K562 (cell line): ENCODE results near the gene WDHD1. TPM values are rescaled to one million over a fixed set of nuclear protein-coding genes. Genes with fewer than 3 reads are reported as not detected.

Experiments
- ATAC-seq: fragments of 200-7000 bp; cut with Tn5 transposase; 3 replicates; pipeline ENCODE4 v1.9.1; 2020; ENCODE audit warnings: moderate library complexity
- BruUV-seq: library from RNA; stranded (reverse); fragments of 400-500 nt; replicated peaks from 2 replicates; lab custom pipeline; 2021; lab: Mats Ljungman, UMichigan
- CTCF ChIA-PET: fragments of 300-600 bp; formaldehyde crosslinking; extraction: SDS; loops from one replicate; lab custom pipeline; 2021; ENCODE audit warnings: low intra/inter-chr PET ratio; lab: Yijun Ruan, JAX
- POLR2A ChIA-PET: fragments of 300-600, 350-650 bp; sonication (Branson Sonifier 250); formaldehyde crosslinking; extraction: SDS; loops from one replicate; lab custom pipeline; 2021; ENCODE audit warnings: antibody characterized with exemption, inconsistent platforms; lab: Yijun Ruan, JAX
- DNase-seq, 4 experiments: peaks; one replicate each; pipeline versions ENCODE4 v3.0.0 to v3.0.0-alpha.2; 2011 to 2018; ENCODE audit warnings: low spot score in 3 of 4, mixed read lengths in 3 of 4; ENCODE audit errors: extremely low read depth in 1 of 4
- FAIRE-seq: peaks from 2 replicates; lab custom pipeline; 2011; peaks lifted over from hg19 to GRCh38; lab: Jason Lieb, UNC
- H2AFZ ChIP-seq: 2 replicates; pipeline ENCODE4 v1.6.0; 2011; ENCODE audit warnings: low read depth, low read length, control low read depth, inconsistent platforms
- H3K27ac ChIP-seq: fragments of 200-600 bp; 3 replicates; pipeline ENCODE4 v1.8.0; 2011; ENCODE audit warnings: low read depth, mild to moderate bottlenecking, control low read depth, inconsistent platforms, low read length, moderate library complexity, mixed read lengths; ENCODE audit errors: extremely low read depth
- H3K27me3 ChIP-seq, 2 experiments: fragments of 300-600 bp in 1 of 2; 2 replicates in 1 of 2; 3 replicates in 1 of 2; pipeline versions ENCODE4 v1.6.0 to v1.8.0; 2011; ENCODE audit warnings: inconsistent platforms in 2 of 2, low read length in 2 of 2, mild to moderate bottlenecking in 1 of 2, mixed read lengths in 1 of 2, moderate library complexity in 1 of 2; ENCODE audit not compliant: control insufficient read depth in 2 of 2, insufficient read depth in 2 of 2
- H3K36me3 ChIP-seq: fragments of 300-600 bp; 3 replicates; pipeline ENCODE4 v1.8.0; 2011; ENCODE audit warnings: mild to moderate bottlenecking, low read length, inconsistent platforms; ENCODE audit not compliant: control insufficient read depth, insufficient read depth
- H3K4me1 ChIP-seq, 2 experiments: fragments of 200-600 bp in 1 of 2; replicated peaks in 1 of 2; 2 replicates in 1 of 2; 3 replicates in 1 of 2; pipeline versions ENCODE4 v1.5.1 to v1.8.0; 2011; ENCODE audit warnings: inconsistent platforms in 2 of 2, low read length in 2 of 2, mild to moderate bottlenecking in 1 of 2, mixed read lengths in 1 of 2, moderate library complexity in 1 of 2; ENCODE audit not compliant: control insufficient read depth in 2 of 2, insufficient read depth in 2 of 2
- H3K4me2 ChIP-seq: 2 replicates; pipeline ENCODE4 v1.6.1; 2011; ENCODE audit warnings: low read length, control low read depth, inconsistent platforms, mixed read lengths; ENCODE audit not compliant: insufficient read depth
- H3K4me3 ChIP-seq: fragments of 200-600 bp; sonication (generic), shearing (Covaris generic); 2 replicates; pipeline ENCODE4 v1.5.1; 2016; ENCODE audit warnings: control low read depth, inconsistent platforms
- H3K79me2 ChIP-seq: fragments of 200-600 bp; 3 replicates; pipeline ENCODE4 v1.8.0; 2011; ENCODE audit warnings: low read length, inconsistent platforms; ENCODE audit not compliant: control insufficient read depth, insufficient read depth
- H3K9ac ChIP-seq, 2 experiments: 2 replicates each; pipeline versions ENCODE4 v1.6.0 to v1.6.1; 2011; ENCODE audit warnings: low read depth in 2 of 2, low read length in 2 of 2, control low read depth in 1 of 2, inconsistent platforms in 1 of 2, mild to moderate bottlenecking in 1 of 2, mixed read lengths in 1 of 2; ENCODE audit not compliant: insufficient read depth in 1 of 2
- H3K9me1 ChIP-seq: one replicate; pipeline ENCODE4 v1.6.0; 2011; ENCODE audit warnings: inconsistent platforms, mild to moderate bottlenecking, low read length, moderate library complexity; ENCODE audit not compliant: control insufficient read depth, insufficient read depth
- H3K9me3 ChIP-seq: replicated peaks from 2 replicates; pipeline ENCODE4 v1.5.1; 2011; ENCODE audit warnings: low read depth, low read length, inconsistent platforms; ENCODE audit not compliant: control insufficient read depth, insufficient read depth
- H4K20me1 ChIP-seq: replicated peaks from 2 replicates; pipeline ENCODE4 v1.6.1; 2011; ENCODE audit warnings: low read length, inconsistent platforms, mixed read lengths; ENCODE audit not compliant: control insufficient read depth, insufficient read depth
- FOSL1 ChIP-seq: fragments of 200-800 bp; sonication (Bioruptor generic); conservative IDR thresholded peaks from 2 replicates; pipeline ENCODE4 v1.6.1; 2016; ENCODE audit warnings: missing genetic modification characterization, missing compliant biosample characterization
- FOXO4 ChIP-seq: fragments of 450-650 bp; formaldehyde crosslinking; IDR thresholded peaks from 2 replicates; pipeline ENCODE4 v1.4.0; 2020; ENCODE audit warnings: mild to moderate bottlenecking, moderate library complexity
- KAT7 ChIP-seq: sonication (generic); formaldehyde crosslinking; IDR thresholded peaks from 2 replicates; pipeline ENCODE4 v1.8.0; 2022; ENCODE audit warnings: missing genetic modification reagents, mild to moderate bottlenecking, borderline replicate concordance
- KDM1A ChIP-seq, 2 experiments: fragments of 450-650 bp; IDR thresholded peaks; 2 replicates each; pipeline ENCODE4 v1.6.1; 2016; ENCODE audit warnings: mild to moderate bottlenecking in 2 of 2
- KDM2B ChIP-seq: fragments of 250-450 bp; sonication (Bioruptor Pico); IDR thresholded peaks from 2 replicates; pipeline ENCODE4 v1.8.0; 2021; ENCODE audit warnings: mild to moderate bottlenecking, moderate library complexity
- NEUROD1 ChIP-seq: fragments of 150-350 bp; IDR thresholded peaks from 2 replicates; pipeline ENCODE4 v1.6.1; 2014; ENCODE audit warnings: borderline replicate concordance, low read length, low read depth; ENCODE audit not compliant: partially characterized antibody
- RBM25 ChIP-seq: fragments of 200-400 bp; formaldehyde crosslinking; IDR thresholded peaks from 2 replicates; pipeline ENCODE4 v1.6.1; 2018; ENCODE audit warnings: low read length, low read depth, moderate library complexity; ENCODE audit not compliant: severe bottlenecking
- SMARCA5 ChIP-seq: fragments of 450-650 bp; IDR thresholded peaks from 2 replicates; pipeline ENCODE4 v1.6.1; 2016
- ZNF121 ChIP-seq: sonication (generic); formaldehyde crosslinking; conservative IDR thresholded peaks from 2 replicates; pipeline ENCODE4 v1.8.0; 2022; ENCODE audit warnings: missing genetic modification reagents
- ZNF431 ChIP-seq: sonication (generic); formaldehyde crosslinking; IDR thresholded peaks from 2 replicates; pipeline ENCODE4 v1.8.0; 2022; ENCODE audit warnings: mild to moderate bottlenecking, missing genetic modification reagents
- WGBS: fragments of 100-300 bp; shearing (Covaris generic); methylation state at CpG from one replicate; pipeline ENCODE4 v1.1.6; 2016; ENCODE audit warnings: low coverage, mixed read lengths; ENCODE audit not compliant: insufficient coverage; ENCODE audit errors: missing lambda C conversion rate; 5-methylcytosine and 5-hydroxymethylcytosine counted together
- in situ Hi-C: fragments of 300-500 bp; cut with MboI; formaldehyde crosslinking; loops from 4 replicates; pipeline ENCODE4 v1.15.0; 2018; ENCODE audit warnings: inconsistent platforms, mixed read lengths
- intact Hi-C: fragments of 100-400 bp; cut with micrococcal nuclease; formaldehyde crosslinking; loops from 2 replicates; pipeline ENCODE4 v1.14.2; 2022
- polyA plus RNA-seq, 8 experiments: library from polyadenylated mRNA; depleted of rRNA in 4 of 8; stranded (reverse) in 5 of 8; unstranded in 3 of 8; fragments of >200 nt; fragmentation: Nextera tagmentation in 2 of 8; fragmentation: Illumina TruSeq in 1 of 8; extraction: Ambion mirVana in 2 of 8; extraction: Trizol in 1 of 8; gene quantifications; 2 replicates each; pipeline versions ENCODE4 v1.2.1 to v1.2.3, GENCODE V29; 2011 to 2014; ENCODE audit warnings: inconsistent platforms in 1 of 8, missing spikeins in 1 of 8
- total RNA-seq, 7 experiments: library from RNA; depleted of rRNA in 6 of 7; stranded (reverse); fragments of >200 nt in 6 of 7; fragmentation: Illumina TruSeq in 2 of 7; extraction: Trizol in 2 of 7; gene quantifications; 2 replicates each; pipeline versions ENCODE4 v1.2.1 to v1.2.3, GENCODE V29; 2011 to 2021; ENCODE audit warnings: low replicate concordance in 1 of 7
- TF ChIP-seq, protein P1 (sequence below): fragments of 450-650 bp; IDR thresholded peaks from 2 replicates; pipeline ENCODE4 v1.7.1; 2018; ENCODE audit warnings: mild to moderate bottlenecking, low read depth; ENCODE audit not compliant: partially characterized antibody

WDHD1 gene
- total and polyA plus RNA-seq, 9 of the 15 experiments (the other 6 are each of a cell fraction or from before 2014, with no cell fraction given), result 11.7 to 39.1 (median 30.0) TPM

- POLR2A ChIA-PET, result interaction anchor here (0.6 to 1.3 kb wide), 3 partner anchors 8 to 120 kb away, joined by 3 to 7 read pairs (median 5); partner anchors contain the start of gene DLGAP5
- BruUV-seq, result no TSS peak
- in situ Hi-C loops, result no loop called here
These were observed 44.1 kb upstream of the WDHD1 start for GRCh38 chr14:55070981-55071411.

More at GRCh38 chr14:55070981-55071411, 44.1 kb upstream of the WDHD1 start:
- Histone ChIP-seq H2AFZ (no peak overlapping the region), H4K20me1 (no peaks in the 10 kb centered on the region), H3K36me3 (peaks cover 6% of the 10 kb centered on the region; the same call in 1 of the 3 replicates), H3K4me3 (no peak overlapping the region), H3K79me2 (no peaks in the 10 kb centered on the region), H3K4me1 (peaks cover 4 to 13% of the 10 kb centered on the region in 2 experiments; a peak in 1 of 5 replicates), H3K27me3 (no peaks in the 10 kb centered on the region), H3K9me1 (no peaks in the 10 kb centered on the region), H3K4me2 (no peak overlapping the region), H3K9ac (no peak overlapping the region), H3K27ac (no peak overlapping the region), H3K9me3 (no peaks in the 10 kb centered on the region)
- FAIRE-seq (no peak), DNase-seq (no peak), ATAC-seq (no peak)
- CTCF ChIA-PET, result interaction anchor here (0.6 kb wide), 1 partner anchor 44 kb away, joined by 3 read pairs; the partner anchor contains the start of gene WDHD1
- TF ChIP-seq FOSL1, result peak; percentile 65
- no peak for TF ChIP-seq KDM2B (CRISPR knock-in tag)
- TF ChIP-seq ZNF431, result no peak
- peak; percentile 77 for TF ChIP-seq RBM25
- TF ChIP-seq, protein P1, sequence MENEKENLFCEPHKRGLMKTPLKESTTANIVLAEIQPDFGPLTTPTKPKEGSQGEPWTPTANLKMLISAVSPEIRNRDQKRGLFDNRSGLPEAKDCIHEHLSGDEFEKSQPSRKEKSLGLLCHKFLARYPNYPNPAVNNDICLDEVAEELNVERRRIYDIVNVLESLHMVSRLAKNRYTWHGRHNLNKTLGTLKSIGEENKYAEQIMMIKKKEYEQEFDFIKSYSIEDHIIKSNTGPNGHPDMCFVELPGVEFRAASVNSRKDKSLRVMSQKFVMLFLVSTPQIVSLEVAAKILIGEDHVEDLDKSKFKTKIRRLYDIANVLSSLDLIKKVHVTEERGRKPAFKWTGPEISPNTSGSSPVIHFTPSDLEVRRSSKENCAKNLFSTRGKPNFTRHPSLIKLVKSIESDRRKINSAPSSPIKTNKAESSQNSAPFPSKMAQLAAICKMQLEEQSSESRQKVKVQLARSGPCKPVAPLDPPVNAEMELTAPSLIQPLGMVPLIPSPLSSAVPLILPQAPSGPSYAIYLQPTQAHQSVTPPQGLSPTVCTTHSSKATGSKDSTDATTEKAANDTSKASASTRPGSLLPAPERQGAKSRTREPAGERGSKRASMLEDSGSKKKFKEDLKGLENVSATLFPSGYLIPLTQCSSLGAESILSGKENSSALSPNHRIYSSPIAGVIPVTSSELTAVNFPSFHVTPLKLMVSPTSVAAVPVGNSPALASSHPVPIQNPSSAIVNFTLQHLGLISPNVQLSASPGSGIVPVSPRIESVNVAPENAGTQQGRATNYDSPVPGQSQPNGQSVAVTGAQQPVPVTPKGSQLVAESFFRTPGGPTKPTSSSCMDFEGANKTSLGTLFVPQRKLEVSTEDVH, result no peak
- no peak for TF ChIP-seq NEUROD1
- TF ChIP-seq KDM1A (IDR thresholded peaks at IDR 0.05), result 0 out of 4 replicates have a peak, but pooled peaks of 1 of the 2 experiments have one; percentile 14
- TF ChIP-seq ZNF121 (CRISPR knock-in tag), result peak; percentile 98
- no peak for TF ChIP-seq KAT7 (CRISPR knock-in tag)
- no peak for TF ChIP-seq FOXO4
- TF ChIP-seq SMARCA5, result 0 out of 2 replicates have a peak, but pooled peaks have one; percentile 19
- intact Hi-C loops, result no loop called here
- 20% methylated on average over 3 of the region's 4 CpGs for WGBS
